ENCODE measurements around the gene SLC25A36.

GRCh38 chr3:140914384-140914945 is 27.2 kb upstream of the SLC25A36 start:
- TF ChIP-seq CTCF (IDR thresholded peaks at IDR 0.05; ENCODE audit: low read depth, low read length, poor library complexity, severe bottlenecking) (no peak), EZH2phosphoT487 (IDR thresholded peaks at IDR 0.05; ENCODE audit: borderline replicate concordance, low read length) (no peak)

Measured in DOHH2 (cell line).